Activated CD4-positive, alpha-beta T cell treated with anti-CD3 and anti-CD28 coated beads, Interleukin-2, Interleukin-4, amounts not matched to agents 100 ng/mL and 50 ng/mL, durations not matched to agents 16 hours and 8 hours (primary cell): Measurements from ENCODE around the gene CAMSAP2.
A peak's percentile ranks its signal among the peaks of the same experiment; 100 is the strongest.
"Not testable (repeated sequence)": the region's sequence is repeated elsewhere in the genome, so short reads cannot be mapped to it uniquely, and the experiment has no call there.

Experiments
- DNase-seq: peaks from one replicate; pipeline ENCODE4 v3.0.0-alpha.2; 2020; ENCODE audit warnings: low spot score

The CAMSAP2 gene

GRCh38 chr1:200739702-200740570 lies 1.2 kb downstream of the CAMSAP2 start:
- DNase-seq, result peak; percentile 10

- DNase-seq, result no peak
Observed at GRCh38 chr1:200740571-200741208, 2.0 kb downstream of the CAMSAP2 start.

DNA sequence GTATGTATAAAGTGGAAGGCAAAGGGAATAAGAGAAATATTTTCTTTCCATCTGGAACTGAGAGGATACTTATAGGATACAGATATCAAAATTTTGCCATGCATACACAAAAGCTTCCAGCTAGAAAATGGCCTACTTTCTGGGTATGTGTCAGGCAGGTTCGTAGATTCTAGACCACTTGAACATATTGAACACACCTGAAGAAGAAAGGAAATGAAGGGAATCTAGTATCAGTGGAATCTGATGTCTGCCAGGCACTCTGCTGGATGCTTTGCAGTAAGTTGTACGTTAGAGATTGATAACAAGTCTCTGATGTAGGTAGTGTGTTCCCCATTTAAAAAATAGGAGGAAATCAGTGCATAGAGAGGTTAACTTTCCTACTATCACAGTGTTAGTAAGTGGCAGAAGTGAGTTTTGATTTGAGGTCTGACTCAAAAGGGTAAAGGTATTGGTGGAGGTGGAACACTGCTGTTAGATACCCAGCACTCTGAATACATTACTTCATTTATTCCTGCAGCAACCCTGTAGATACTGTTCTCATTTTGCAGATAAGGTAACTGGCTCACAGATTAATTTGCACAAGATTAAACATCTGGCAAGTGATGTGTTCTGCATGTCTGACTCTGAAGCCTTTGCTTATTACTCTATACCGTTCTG lies 3.0 kb downstream of the CAMSAP2 start:
- DNase-seq, result peak; percentile 25

GRCh38 chr1:200744143-200744542 lies 5.5 kb downstream of the CAMSAP2 start:
- no peak for DNase-seq

GRCh38 chr1:200749090-200749489 lies 10.4 kb downstream of the CAMSAP2 start:
- no peak for DNase-seq

DNA sequence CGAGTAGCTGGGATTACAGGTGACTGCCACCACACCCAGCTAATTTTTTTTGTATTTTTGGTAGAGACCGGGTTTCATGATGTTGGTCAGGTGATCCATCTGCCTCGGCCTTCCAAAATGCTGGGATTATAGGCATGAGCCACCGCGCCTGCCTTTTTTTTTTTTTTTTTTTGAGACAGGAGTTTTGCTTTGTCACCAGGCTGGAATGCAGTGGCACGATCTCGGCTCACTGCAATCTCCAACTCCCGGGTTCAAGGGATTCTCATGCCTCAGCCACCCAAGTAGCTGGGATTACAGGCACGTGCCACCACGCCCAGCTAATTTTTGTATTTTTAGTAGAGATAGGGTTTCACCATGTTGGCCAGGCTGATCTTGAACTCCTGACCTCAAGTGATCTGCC lies 12.1 kb downstream of the CAMSAP2 start:
- not testable (repeated sequence) for DNase-seq

DNA sequence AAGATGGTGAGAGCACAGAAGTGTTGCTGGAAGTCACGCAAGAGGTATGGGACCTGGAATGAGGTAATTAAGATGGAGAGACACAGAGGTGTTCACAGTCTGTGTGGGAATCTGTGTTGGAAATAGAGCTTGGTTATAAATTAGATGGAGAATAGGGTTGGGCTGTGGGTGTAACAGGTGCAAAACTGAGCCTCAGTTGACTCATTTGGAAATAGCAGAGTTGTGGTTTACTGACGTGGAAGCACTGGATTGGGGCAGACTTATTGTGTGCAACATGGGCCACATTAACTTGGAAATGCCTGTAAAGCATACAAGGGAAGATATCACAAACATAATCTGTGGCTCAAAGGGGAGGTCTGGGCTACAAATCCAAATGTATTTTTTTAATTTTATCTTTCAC lies 13.0 kb downstream of the CAMSAP2 start:
- peak; percentile 76 for DNase-seq

- DNase-seq, result no peak
Observed at GRCh38 chr1:200753650-200754198, 15.0 kb downstream of the CAMSAP2 start.

DNA sequence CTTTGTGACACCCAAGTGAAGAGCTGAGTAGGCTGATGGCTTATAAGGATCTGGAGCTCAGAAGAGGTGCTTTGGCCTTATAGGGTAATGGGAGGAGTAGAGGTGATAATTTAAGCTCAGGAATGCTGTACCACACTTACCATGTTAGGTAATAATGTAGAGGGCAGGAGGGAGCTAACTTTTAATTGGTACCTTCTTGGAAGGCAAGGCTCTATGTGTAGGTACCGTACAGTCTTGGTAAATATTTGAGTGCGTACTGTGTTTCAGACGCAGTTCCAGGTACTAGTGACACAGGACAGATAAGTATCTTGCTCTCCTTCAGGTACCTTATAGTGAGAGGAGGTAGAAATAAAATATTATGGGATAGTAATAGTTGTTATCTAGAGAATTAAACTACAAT lies 16.8 kb downstream of the CAMSAP2 start:
- DNase-seq, result no peak

- no peak for DNase-seq
Observed at GRCh38 chr1:200762089-200762488, 23.4 kb downstream of the CAMSAP2 start.

GRCh38 chr1:200767321-200767720 lies 28.6 kb downstream of the CAMSAP2 start:
- DNase-seq, result no peak

DNA sequence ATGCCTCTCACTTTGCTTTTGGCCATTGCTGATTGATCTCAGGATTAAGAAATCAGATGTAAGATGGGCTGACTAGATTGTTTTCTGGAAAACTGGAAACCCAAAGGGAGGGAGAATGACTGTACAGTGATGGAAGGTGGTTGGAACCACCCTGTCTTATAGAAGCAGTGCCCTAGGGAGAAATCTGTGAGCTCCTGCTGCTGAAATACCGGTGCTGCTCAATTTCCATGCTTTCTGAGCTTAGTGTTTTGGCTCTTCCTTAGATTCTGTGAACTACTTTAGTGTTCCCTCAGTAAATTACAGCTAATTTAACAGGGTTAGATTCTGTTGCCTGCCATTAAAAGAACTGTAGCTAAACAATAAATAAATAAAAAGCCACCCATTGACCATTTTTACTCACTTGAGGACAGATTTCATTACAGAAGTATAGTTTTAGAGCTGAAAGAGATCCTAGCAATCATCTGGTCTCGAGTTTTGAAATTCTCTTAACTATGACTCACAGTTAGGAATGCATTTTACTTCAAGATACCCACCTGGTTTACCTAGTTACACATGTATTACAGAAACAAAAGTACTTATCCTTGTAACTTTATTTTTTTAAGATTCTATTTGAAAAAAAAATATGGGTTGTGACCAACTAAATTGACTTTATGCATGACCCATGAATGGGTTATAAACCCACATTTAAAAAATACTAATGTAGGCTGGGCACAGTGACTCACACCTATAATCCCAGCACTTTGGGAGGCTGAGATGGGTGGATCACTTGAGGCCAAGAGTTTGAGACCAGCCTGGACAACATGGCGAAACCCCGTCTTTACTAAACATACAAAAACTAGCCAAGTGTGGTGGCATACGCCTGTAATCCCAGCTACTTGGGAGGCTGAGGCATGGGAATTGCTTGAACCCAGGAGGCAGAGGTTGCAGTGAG lies 33.2 kb downstream of the CAMSAP2 start:
- DNase-seq, result no peak

- no peak for DNase-seq
Observed at GRCh38 chr1:200774311-200774710, 35.6 kb downstream of the CAMSAP2 start.

DNA sequence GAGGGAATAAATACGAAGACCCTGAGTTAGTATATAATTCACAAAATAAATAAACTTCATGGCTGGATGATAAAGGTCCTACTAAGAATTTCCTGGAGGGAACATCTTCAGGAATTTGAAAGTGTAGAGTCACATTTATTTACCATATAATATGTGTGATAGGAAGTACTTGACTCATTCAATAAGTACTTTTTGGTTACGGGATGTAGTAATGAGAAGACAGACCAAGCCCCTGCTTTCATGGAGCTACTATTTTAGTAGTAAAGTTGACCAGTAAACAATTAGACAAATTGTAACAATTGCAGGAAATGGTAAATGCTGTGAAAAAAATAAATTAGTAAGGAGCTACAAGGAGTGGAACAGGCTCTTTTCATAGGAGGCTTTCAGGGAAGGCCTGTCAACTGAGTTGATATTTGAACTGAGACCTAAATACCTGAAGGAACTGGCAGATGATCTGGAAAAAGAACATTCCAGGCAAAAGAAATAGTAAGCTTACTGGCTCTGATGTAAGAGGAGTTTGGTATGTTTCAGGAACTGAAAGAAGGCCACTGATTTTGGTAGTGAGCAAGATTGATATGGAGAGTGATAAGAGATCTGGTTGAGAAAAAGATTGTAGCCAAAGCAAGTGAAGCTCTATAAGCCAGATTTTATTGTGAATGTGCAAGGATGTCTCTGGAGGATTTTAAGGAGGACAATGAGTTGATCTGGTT lies 36.2 kb downstream of the CAMSAP2 start:
- DNase-seq, result peak; percentile 11

DNA sequence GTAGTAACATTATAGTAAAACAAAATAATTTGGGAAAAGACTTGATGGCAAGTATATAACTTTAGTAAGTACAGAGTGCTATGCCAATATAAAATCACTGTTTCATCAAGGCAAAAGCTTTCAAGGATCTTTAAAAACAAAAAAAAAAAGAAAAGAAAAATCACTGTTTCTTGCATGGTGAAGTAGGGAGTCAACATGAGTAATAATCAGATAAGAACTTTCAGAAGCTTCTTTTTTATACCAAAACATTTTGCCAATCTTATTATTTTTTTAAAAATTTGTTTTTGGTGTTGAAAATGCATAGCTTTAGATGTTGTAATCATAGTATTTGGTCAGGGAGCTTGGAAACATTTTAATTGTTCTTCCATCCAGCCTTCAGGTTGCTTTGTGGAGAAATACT lies 37.2 kb downstream of the CAMSAP2 start:
- no peak for DNase-seq

GRCh38 chr1:200776949-200777348 lies 38.3 kb downstream of the CAMSAP2 start:
- DNase-seq, result no peak

DNA sequence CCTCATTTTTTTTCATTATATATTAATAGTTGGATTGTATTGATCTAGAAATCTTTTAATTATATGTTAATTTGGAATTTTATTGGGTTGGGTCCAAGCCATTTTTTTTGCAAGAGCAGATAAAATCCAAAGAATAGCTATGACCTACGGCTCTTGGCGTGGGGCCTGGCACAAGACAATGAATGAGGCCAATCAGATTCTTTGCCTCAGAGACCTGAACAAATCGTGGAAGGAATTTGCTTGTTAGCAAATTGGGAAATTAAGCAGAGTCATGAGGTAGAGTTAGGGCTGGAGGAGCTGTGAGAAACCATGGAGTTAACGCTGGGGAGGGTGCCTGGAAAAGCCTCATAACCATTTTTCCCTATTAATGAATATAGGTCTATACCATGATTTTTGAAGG lies 40.1 kb downstream of the CAMSAP2 start:
- no peak for DNase-seq

DNA sequence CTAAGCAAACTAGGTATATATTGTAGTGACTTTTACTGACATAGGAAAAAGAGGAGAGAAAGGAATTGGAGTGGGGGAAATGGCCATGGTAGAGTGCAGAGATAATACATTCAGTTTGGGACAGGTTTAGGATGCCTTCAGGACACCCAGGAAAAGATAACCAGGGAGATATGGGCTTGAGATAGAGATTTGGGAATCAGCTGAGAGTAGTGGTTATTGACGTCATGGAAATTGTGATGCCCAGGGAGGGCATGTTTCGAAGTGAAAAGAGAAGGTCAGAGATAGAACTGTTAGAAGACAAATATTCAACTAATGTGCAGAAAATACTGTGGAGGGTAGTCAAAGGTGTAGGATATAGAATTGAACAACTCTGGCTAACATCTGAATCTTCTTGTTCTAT lies 40.6 kb downstream of the CAMSAP2 start:
- DNase-seq, result no peak

GRCh38 chr1:200780545-200781369 lies 42.1 kb downstream of the CAMSAP2 start:
- no peak for DNase-seq

GRCh38 chr1:200783926-200784325 lies 45.2 kb downstream of the CAMSAP2 start:
- DNase-seq, result no peak
